H1 (cell line): ENCODE results near the gene VWA3B. TPM values are rescaled to one million over a fixed set of nuclear protein-coding genes. Genes with fewer than 3 reads are reported as not detected.

Source experiments
- CTCF ChIA-PET: fragments of 300-600 bp; sonication (Branson Sonifier 250); formaldehyde crosslinking; loops from one replicate; lab custom pipeline; 2021; ENCODE audit not compliant: partially characterized antibody; lab: Charles Lee
- POLR2A ChIA-PET: fragments of 300-600 bp; sonication (Branson Sonifier 250); formaldehyde crosslinking; loops from one replicate; lab custom pipeline; 2021; ENCODE audit warnings: inconsistent platforms; ENCODE audit not compliant: partially characterized antibody; lab: Charles Lee
- DNase-seq, 2 experiments: peaks; one replicate each; pipeline versions ENCODE4 v3.0.0 to v3.0.0-alpha.2; 2010 to 2022; ENCODE audit warnings: low spot score in 2 of 2, low read depth in 1 of 2, mixed read lengths in 1 of 2
- FAIRE-seq: peaks from 2 replicates; lab custom pipeline; 2011; peaks lifted over from hg19 to GRCh38; lab: Jason Lieb, UNC
- H2AFZ ChIP-seq: 2 replicates; pipeline ENCODE4 v1.8.1; 2012; ENCODE audit warnings: low read length, inconsistent platforms
- H2AK5ac ChIP-seq: 2 replicates; pipeline ENCODE4 v1.6.1; 2013; ENCODE audit warnings: low read depth, low read length
- H2BK120ac ChIP-seq: replicated peaks from 2 replicates; pipeline ENCODE3; 2013; ENCODE audit warnings: low read depth, low read length, inconsistent platforms
- H2BK12ac ChIP-seq: 2 replicates; pipeline ENCODE4 v1.6.1; 2013; ENCODE audit warnings: low read depth, low read length
- H2BK15ac ChIP-seq: 2 replicates; pipeline ENCODE4 v1.6.1; 2013; ENCODE audit warnings: low read length
- H2BK20ac ChIP-seq: 2 replicates; pipeline ENCODE4 v1.6.1; 2013; ENCODE audit warnings: low read length
- H2BK5ac ChIP-seq: 2 replicates; pipeline ENCODE4 v1.6.1; 2013; ENCODE audit warnings: low read depth, low read length
- H3K14ac ChIP-seq: 2 replicates; pipeline ENCODE4 v1.6.1; 2013; ENCODE audit warnings: inconsistent platforms; ENCODE audit not compliant: insufficient read length
- H3K18ac ChIP-seq: 2 replicates; pipeline ENCODE4 v1.6.1; 2013; ENCODE audit warnings: low read length; ENCODE audit errors: extremely low read depth
- H3K23ac ChIP-seq: 2 replicates; pipeline ENCODE4 v1.6.1; 2013; ENCODE audit warnings: inconsistent platforms; ENCODE audit not compliant: insufficient read length
- H3K23me2 ChIP-seq: 2 replicates; pipeline ENCODE4 v1.6.1; 2013; ENCODE audit warnings: low read depth, low read length
- H3K27ac ChIP-seq: 2 replicates; pipeline ENCODE4 v1.6.1; 2011; ENCODE audit warnings: low read depth, low read length, inconsistent platforms
- H3K27me3 ChIP-seq, 4 experiments: replicated peaks in 1 of 4; 1 replicate in 1 of 4; 2 replicates in 3 of 4; pipeline versions ENCODE4 v1.6.1 to v1.8.1; 2011 to 2013; ENCODE audit warnings: low read length in 3 of 4, mild to moderate bottlenecking in 3 of 4, inconsistent platforms in 2 of 4, mixed read lengths in 2 of 4, moderate library complexity in 1 of 4; ENCODE audit not compliant: control insufficient read depth in 3 of 4, insufficient read depth in 3 of 4; ENCODE audit errors: extremely low read depth in 1 of 4
- H3K36me3 ChIP-seq, 4 experiments: 2 replicates each; pipeline versions ENCODE4 v1.6.1 to v1.8.1; 2011 to 2013; ENCODE audit warnings: mild to moderate bottlenecking in 4 of 4, low read length in 3 of 4, moderate library complexity in 2 of 4, control low read depth in 1 of 4, inconsistent platforms in 1 of 4; ENCODE audit not compliant: insufficient read depth in 4 of 4, control insufficient read depth in 2 of 4
- H3K4ac ChIP-seq: replicated peaks from 2 replicates; pipeline ENCODE3; 2013; ENCODE audit warnings: low read length, low read depth, mixed read lengths, inconsistent platforms; ENCODE audit not compliant: insufficient read length
- H3K4me1 ChIP-seq, 4 experiments: replicated peaks in 1 of 4; 1 replicate in 1 of 4; 2 replicates in 3 of 4; pipeline versions ENCODE4 v1.6.1 to v1.8.1; 2011 to 2013; ENCODE audit warnings: low read length in 3 of 4, inconsistent platforms in 2 of 4, mixed read lengths in 1 of 4; ENCODE audit not compliant: insufficient read depth in 4 of 4, control insufficient read depth in 3 of 4
- H3K4me2 ChIP-seq, 2 experiments: 2 replicates each; pipeline versions ENCODE4 v1.6.1 to v1.8.1; 2011 to 2013; ENCODE audit warnings: low read depth in 2 of 2, low read length in 2 of 2, control low read depth in 1 of 2, inconsistent platforms in 1 of 2, mild to moderate bottlenecking in 1 of 2; ENCODE audit not compliant: insufficient read depth in 1 of 2
- H3K4me3 ChIP-seq, 4 experiments: fragments of 200-600, 300-600 bp in 1 of 4; sonication (generic), shearing (Covaris generic), sonication (Bioruptor Twin) in 1 of 4; 2 replicates each; pipeline versions ENCODE4 v1.5.1 to v1.8.1; 2011 to 2016; ENCODE audit warnings: low read length in 4 of 4, low read depth in 3 of 4, control low read depth in 2 of 4, inconsistent platforms in 2 of 4, mild to moderate bottlenecking in 2 of 4, mixed read lengths in 1 of 4, moderate library complexity in 1 of 4; ENCODE audit not compliant: insufficient read depth in 2 of 4; ENCODE audit errors: extremely low read depth in 1 of 4
- H3K56ac ChIP-seq: replicated peaks from 2 replicates; pipeline ENCODE3; 2013; ENCODE audit warnings: low read depth, mild to moderate bottlenecking, mixed read lengths, low read length, inconsistent platforms; ENCODE audit not compliant: insufficient read length
- H3K79me1 ChIP-seq: 2 replicates; pipeline ENCODE4 v1.6.1; 2013; ENCODE audit warnings: low read depth, low read length, control low read depth
- H3K79me2 ChIP-seq, 2 experiments: 2 replicates each; pipeline versions ENCODE4 v1.6.1 to v1.8.1; 2012 to 2013; ENCODE audit warnings: low read length in 2 of 2, mild to moderate bottlenecking in 2 of 2, inconsistent platforms in 1 of 2; ENCODE audit not compliant: insufficient read depth in 2 of 2, control insufficient read depth in 1 of 2
- H3K9ac ChIP-seq, 4 experiments: replicated peaks in 1 of 4; 1 replicate in 1 of 4; 2 replicates in 3 of 4; pipeline versions ENCODE4 v1.6.1 to v1.8.1; 2011 to 2013; ENCODE audit warnings: low read depth in 3 of 4, low read length in 3 of 4, control low read depth in 2 of 4, mild to moderate bottlenecking in 2 of 4, moderate library complexity in 2 of 4, inconsistent platforms in 1 of 4; ENCODE audit errors: extremely low read depth in 1 of 4
- H3K9me3 ChIP-seq, 2 experiments: 2 replicates each; pipeline versions ENCODE4 v1.6.1 to v1.8.1; 2012 to 2013; ENCODE audit warnings: mild to moderate bottlenecking in 2 of 2, moderate library complexity in 2 of 2, control low read depth in 1 of 2, inconsistent platforms in 1 of 2, low read depth in 1 of 2, low read length in 1 of 2, mixed read lengths in 1 of 2; ENCODE audit not compliant: insufficient read depth in 2 of 2
- H4K20me1 ChIP-seq, 2 experiments: replicated peaks in 1 of 2; 2 replicates each; pipeline versions ENCODE3 to v1.8.1; 2011 to 2013; ENCODE audit warnings: inconsistent platforms in 2 of 2, low read length in 2 of 2, mild to moderate bottlenecking in 1 of 2; ENCODE audit not compliant: insufficient read depth in 2 of 2, control insufficient read depth in 1 of 2
- H4K5ac ChIP-seq: 2 replicates; pipeline ENCODE4 v1.6.1; 2013; ENCODE audit warnings: low read length, low read depth, mixed read lengths, inconsistent platforms; ENCODE audit not compliant: insufficient read length
- H4K8ac ChIP-seq: 2 replicates; pipeline ENCODE4 v1.8.0; 2013; ENCODE audit warnings: mild to moderate bottlenecking, moderate library complexity, low read length, inconsistent platforms; ENCODE audit not compliant: insufficient read depth; ENCODE audit errors: extremely low read depth
- H4K91ac ChIP-seq: replicated peaks from 2 replicates; pipeline ENCODE3; 2013; ENCODE audit warnings: low read length, mixed read lengths, inconsistent platforms; ENCODE audit not compliant: insufficient read length
- BCL11A ChIP-seq, 2 experiments: IDR thresholded peaks; one replicate each; pipeline ENCODE4 v1.6.1; 2011; ENCODE audit warnings: low read depth in 2 of 2, low read length in 2 of 2, mild to moderate bottlenecking in 2 of 2
- CEBPB ChIP-seq: IDR thresholded peaks from 2 replicates; pipeline ENCODE4 v1.6.1; 2012; ENCODE audit warnings: low read depth, low read length
- EGR1 ChIP-seq: IDR thresholded peaks from 2 replicates; pipeline ENCODE4 v1.6.1; 2011; ENCODE audit warnings: low read depth, low read length, borderline replicate concordance
- EZH2 ChIP-seq: fragments of 200-600 bp; sonication (generic); IDR thresholded peaks from 2 replicates; pipeline ENCODE4 v1.7.1; 2012; ENCODE audit warnings: low read depth, mild to moderate bottlenecking, moderate library complexity, low read length, inconsistent platforms; ENCODE audit not compliant: severe bottlenecking
- JUND ChIP-seq: IDR thresholded peaks from 2 replicates; pipeline ENCODE4 v1.6.1; 2011; ENCODE audit warnings: mild to moderate bottlenecking, improper control_type of control experiment, low read length
- MAX ChIP-seq: IDR thresholded peaks from 2 replicates; pipeline ENCODE4 v1.6.1; 2012; ENCODE audit warnings: inconsistent platforms
- POU5F1 ChIP-seq: IDR thresholded peaks from 2 replicates; pipeline ENCODE4 v1.6.1; 2011; ENCODE audit warnings: low read depth, mild to moderate bottlenecking, low read length, moderate library complexity
- SIRT6 ChIP-seq: IDR thresholded peaks from one replicate; pipeline ENCODE4 v1.7.1; 2012; ENCODE audit warnings: low read length, inconsistent platforms
- SIX5 ChIP-seq: IDR thresholded peaks from 2 replicates; pipeline ENCODE4 v1.6.1; 2011; ENCODE audit warnings: mild to moderate bottlenecking, low read depth, low read length
- SUZ12 ChIP-seq: fragments of 200-600 bp; sonication (generic); IDR thresholded peaks from 2 replicates; pipeline ENCODE4 v1.6.1; 2012; ENCODE audit warnings: mild to moderate bottlenecking, inconsistent platforms, low read length, moderate library complexity, mixed read lengths
- TAF1 ChIP-seq: IDR thresholded peaks from 2 replicates; pipeline ENCODE4 v1.6.1; 2011; ENCODE audit warnings: mild to moderate bottlenecking, low read depth, low read length
- USF2 ChIP-seq: IDR thresholded peaks from 2 replicates; pipeline ENCODE4 v1.6.1; 2011; ENCODE audit warnings: low read length, improper control_type of control experiment
- WGBS, 2 experiments: shearing (Covaris generic) in 1 of 2; methylation state at CpG; one replicate each; pipeline versions ENCODE4 v1.1.6 to v1.1.7; 2013 to 2015; ENCODE audit warnings: low lambda C conversion rate in 2 of 2, mixed read lengths in 2 of 2, inconsistent platforms in 1 of 2, low coverage in 1 of 2, missing lambda C conversion rate in 1 of 2; ENCODE audit not compliant: insufficient replicate concordance in 2 of 2, insufficient coverage in 1 of 2, insufficient read length in 1 of 2; ENCODE audit errors: extremely low coverage in 1 of 2, missing lambda C conversion rate in 1 of 2; 5-methylcytosine and 5-hydroxymethylcytosine counted together
- polyA plus RNA-seq, 7 experiments: library from polyadenylated mRNA; depleted of rRNA in 3 of 7; stranded (reverse) in 5 of 7; unstranded in 2 of 7; fragments of >200 nt in 5 of 7; fragments of 200-250 nt in 2 of 7; gene quantifications; 1 replicate in 5 of 7; 2 replicates in 1 of 7; 4 replicates in 1 of 7; pipeline versions ENCODE4 v1.2.1 to v1.2.3, GENCODE V29; 2011 to 2013; ENCODE audit warnings: missing spikeins in 2 of 7, mixed read lengths in 2 of 7
- total RNA-seq: library from RNA; stranded (reverse); fragmentation: NEBNext Ultra II Directional; extraction: Animal tissue kit (Norgen Biotek cat#: 25700); gene quantifications from 2 replicates; pipeline ENCODE4 v1.2.1, GENCODE V29; 2021

Gene VWA3B
- total and polyA plus RNA-seq, 2 of the 8 experiments (the other 6 are each of a cell fraction or from before 2014, with no cell fraction given): not detected

- no peak overlapping the region for H4K91ac ChIP-seq
- no peak for FAIRE-seq
- WGBS, 2 experiments: 83% methylated on average over 4 of the region's 4 CpGs; no CpG with 5 or more reads in 1 of the 2 experiments
- H3K36me3 ChIP-seq: no peaks in the 10 kb centered on the region
- no peak overlapping the region for H2BK5ac ChIP-seq
- no peak overlapping the region for H2BK12ac ChIP-seq
- H3K27me3 ChIP-seq: no peaks in the 10 kb centered on the region
- no peak overlapping the region for H2BK20ac ChIP-seq
- H4K5ac ChIP-seq: no peak overlapping the region
- H4K8ac ChIP-seq: no peak overlapping the region
- POLR2A ChIA-PET: no interaction called here
- H3K56ac ChIP-seq: no peak overlapping the region
- H2AFZ ChIP-seq: no peak overlapping the region
- no peak overlapping the region for H3K23ac ChIP-seq
- H3K23me2 ChIP-seq: no peaks in the 10 kb centered on the region
- no peak overlapping the region for H3K4me2 ChIP-seq
- peaks cover 4% of the 10 kb centered on the region in 2 experiments; a peak in 2 of 4 replicates for H3K9me3 ChIP-seq
- H2BK15ac ChIP-seq: no peak overlapping the region
- no peak overlapping the region for H2BK120ac ChIP-seq
- H3K27ac ChIP-seq: no peak overlapping the region
- H3K4me3 ChIP-seq: no peak overlapping the region
- no peak overlapping the region for H3K14ac ChIP-seq
- no peak overlapping the region for H3K4ac ChIP-seq
- H3K79me2 ChIP-seq: no peaks in the 10 kb centered on the region
- no peak for DNase-seq
- CTCF ChIA-PET: interaction anchor here (1.3 to 1.6 kb wide), 2 partner anchors 13 to 53 kb away, joined by 3 read pairs; no protein-coding TSS in a partner anchor
- no peak overlapping the region for H3K9ac ChIP-seq
- H3K79me1 ChIP-seq: no peaks in the 10 kb centered on the region
- TF ChIP-seq CEBPB: no peak
- no peak for TF ChIP-seq MAX
- no peak for TF ChIP-seq USF2
- no peak for TF ChIP-seq SUZ12
- no peak for TF ChIP-seq POU5F1
- TF ChIP-seq SIX5: no peak
- TF ChIP-seq EGR1: no peak
- TF ChIP-seq BCL11A (IDR thresholded peaks at IDR 0.05; ENCODE audit: low read depth in 2 of 2, low read length in 2 of 2): no peak
- no peak for TF ChIP-seq EZH2
- TF ChIP-seq JUND: no peak
- TF ChIP-seq TAF1: no peak
- no peak for TF ChIP-seq SIRT6
- H3K18ac ChIP-seq: no peak overlapping the region
- no peak overlapping the region for H2AK5ac ChIP-seq
- no peaks in the 10 kb centered on the region for H4K20me1 ChIP-seq
- H3K4me1 ChIP-seq: no peaks in the 10 kb centered on the region; a peak in 2 of 7 replicates
Measured at GRCh38 chr2:98216616-98217015, 129.6 kb downstream of the VWA3B start.
